Measurements from ENCODE around the gene ARHGDIG.

ARHGDIG gene

GRCh38 chr16:316741-317464, 36.5 kb downstream of the ARHGDIG start:
- TF ChIP-seq CTCF (conservative IDR thresholded peaks at IDR 0.05; ENCODE audit: low read length), result no peak
- DNase-seq (ENCODE audit: low read depth), result no peak

GRCh38 chr16:317583-317982, 37.2 kb downstream of the ARHGDIG start:
- no peak for TF ChIP-seq CTCF (conservative IDR thresholded peaks at IDR 0.05; ENCODE audit: low read length)
- no peak for DNase-seq (ENCODE audit: low read depth)
- no peak overlapping the region for H3K4me3 ChIP-seq (ENCODE audit: low read length)

More at GRCh38 chr16:316741-317464, 36.5 kb downstream of the ARHGDIG start:
- no peak overlapping the region for H3K4me3 ChIP-seq (ENCODE audit: low read length)

GRCh38 chr16:318628-319027, 38.2 kb downstream of the ARHGDIG start:
- DNase-seq (ENCODE audit: low read depth), result no peak
- H3K4me3 ChIP-seq (ENCODE audit: low read length), result no peak overlapping the region
- no peak for TF ChIP-seq CTCF (conservative IDR thresholded peaks at IDR 0.05; ENCODE audit: low read length)

GRCh38 chr16:320206-320605, 39.8 kb downstream of the ARHGDIG start:
- no peak for TF ChIP-seq CTCF (conservative IDR thresholded peaks at IDR 0.05; ENCODE audit: low read length)
- DNase-seq (ENCODE audit: low read depth), result no peak
- no peak overlapping the region for H3K4me3 ChIP-seq (ENCODE audit: low read length)

- DNase-seq (ENCODE audit: low read depth), result no peak
These were observed 41.1 kb downstream of the ARHGDIG start for GRCh38 chr16:321532-321931.

GRCh38 chr16:322476-323143, 42.2 kb downstream of the ARHGDIG start:
- TF ChIP-seq CTCF (conservative IDR thresholded peaks at IDR 0.05; ENCODE audit: low read length), result no peak
- DNase-seq (ENCODE audit: low read depth), result no peak
- H3K4me3 ChIP-seq (ENCODE audit: low read length), result no peak overlapping the region

More at GRCh38 chr16:321532-321931, 41.1 kb downstream of the ARHGDIG start:
- H3K4me3 ChIP-seq (ENCODE audit: low read length), result no peak overlapping the region
- TF ChIP-seq CTCF (conservative IDR thresholded peaks at IDR 0.05; ENCODE audit: low read length), result no peak

- no peak for DNase-seq (ENCODE audit: low read depth)
- no peak overlapping the region for H3K4me3 ChIP-seq (ENCODE audit: low read length)
- TF ChIP-seq CTCF (conservative IDR thresholded peaks at IDR 0.05; ENCODE audit: low read length), result no peak
These were observed 43.7 kb downstream of the ARHGDIG start for GRCh38 chr16:324201-324450.

Measured in AG10803 (cell line).